Dendritic cell treated with granulocyte-macrophage colony-stimulating factor and Interleukin-4, amounts not matched to agents 40 ng/mL and 50 ng/mL, for 4 days (primary cell): Measurements from ENCODE around the gene SPAAR.
"Not testable (repeated sequence)": the region's sequence is repeated elsewhere in the genome, so short reads cannot be mapped to it uniquely, and the experiment has no call there.

Experiments used
- H3K27ac Mint-ChIP-seq: one replicate; pipeline ENCODE4 v1.8.0; 2022; ENCODE audit warnings: mild to moderate bottlenecking, mixed read lengths
- H3K27me3 Mint-ChIP-seq: one replicate; pipeline ENCODE4 v1.8.0; 2022; ENCODE audit warnings: mild to moderate bottlenecking, mixed read lengths
- H3K36me3 Mint-ChIP-seq: one replicate; pipeline ENCODE4 v1.8.0; 2022; ENCODE audit warnings: low read depth, mixed read lengths
- H3K4me1 Mint-ChIP-seq: one replicate; pipeline ENCODE4 v1.8.0; 2022; ENCODE audit warnings: low read depth, mixed read lengths
- H3K4me3 Mint-ChIP-seq: one replicate; pipeline ENCODE4 v1.8.0; 2022; ENCODE audit warnings: mild to moderate bottlenecking, moderate library complexity, mixed read lengths
- H3K9me3 Mint-ChIP-seq: one replicate; pipeline ENCODE4 v1.8.0; 2022; ENCODE audit warnings: mixed read lengths
- intact Hi-C: fragments of 100-400 bp; cut with micrococcal nuclease; formaldehyde crosslinking; loops from one replicate; pipeline ENCODE4 v1.15.0; 2022

Gene SPAAR

GRCh38 chr9:35908504-35909125, 675 bp upstream of the SPAAR start:
- Mint-ChIP-seq H3K27ac (no peak overlapping the region), H3K27me3 (peaks cover 41% of the 10 kb centered on the region), H3K9me3 (no peaks in the 10 kb centered on the region), H3K4me3 (no peak overlapping the region), H3K4me1 (peaks cover 50% of the 10 kb centered on the region), H3K36me3 (no peaks in the 10 kb centered on the region)
- intact Hi-C loops, result no loop called here

DNA sequence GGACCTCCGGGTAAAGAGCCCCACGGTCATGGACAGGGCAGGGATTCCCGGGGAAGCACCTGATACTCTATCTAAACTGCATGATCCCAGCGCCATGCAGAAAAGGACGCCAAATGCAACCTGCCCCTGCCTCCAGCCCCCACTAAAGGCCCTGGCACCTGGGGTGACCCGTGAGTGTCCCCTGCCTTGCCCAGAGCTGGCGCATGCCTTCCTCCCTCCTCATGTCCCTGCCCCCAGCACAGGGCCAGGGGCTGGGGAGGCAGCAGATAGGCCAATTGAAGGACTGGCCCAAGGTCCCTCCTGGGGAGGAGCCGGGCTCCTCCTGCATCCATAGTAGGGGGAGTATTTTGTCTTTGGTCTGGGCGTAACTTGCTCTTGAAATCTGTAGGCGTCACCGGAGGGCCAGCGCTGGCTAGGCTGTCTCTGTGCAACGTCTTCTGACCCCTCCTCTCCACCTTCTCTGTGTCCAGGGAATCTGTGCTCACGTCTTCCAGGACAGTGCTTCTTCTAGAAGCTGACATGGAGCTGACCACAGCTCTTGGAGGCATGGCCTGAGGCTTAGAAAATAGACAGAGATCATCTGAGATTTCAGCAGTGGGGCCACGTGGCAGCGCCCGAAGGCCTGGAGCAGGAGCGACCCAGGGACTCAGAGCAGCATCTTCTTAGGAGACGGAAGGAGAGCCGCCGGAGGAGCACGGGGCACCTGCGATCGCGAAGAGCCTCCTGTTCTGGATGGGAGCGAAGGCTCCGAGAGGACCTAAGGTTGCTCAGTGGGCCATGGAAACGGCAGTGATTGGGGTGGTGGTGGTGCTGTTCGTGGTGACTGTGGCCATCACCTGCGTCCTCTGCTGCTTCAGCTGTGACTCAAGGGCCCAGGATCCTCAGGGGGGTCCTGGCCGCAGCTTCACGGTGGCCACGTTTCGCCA, 660 bp downstream of the SPAAR start:
- Mint-ChIP-seq H3K9me3 (no peaks in the 10 kb centered on the region), H3K36me3 (no peaks in the 10 kb centered on the region), H3K27me3 (peaks cover 35% of the 10 kb centered on the region), H3K4me3 (no peak overlapping the region), H3K27ac (no peak overlapping the region), H3K4me1 (peaks cover 43% of the 10 kb centered on the region)
- intact Hi-C loops, result no loop called here

- no peaks in the 10 kb centered on the region for H3K36me3 Mint-ChIP-seq
- H3K4me1 Mint-ChIP-seq, result peaks cover 38% of the 10 kb centered on the region
- peaks cover 27% of the 10 kb centered on the region for H3K27me3 Mint-ChIP-seq
- no peak overlapping the region for H3K27ac Mint-ChIP-seq
- H3K4me3 Mint-ChIP-seq, result no peak overlapping the region
- intact Hi-C loops, result no loop called here
- no peaks in the 10 kb centered on the region for H3K9me3 Mint-ChIP-seq
Measured at GRCh38 chr9:35910613-35911359, 1.5 kb downstream of the SPAAR start.

DNA sequence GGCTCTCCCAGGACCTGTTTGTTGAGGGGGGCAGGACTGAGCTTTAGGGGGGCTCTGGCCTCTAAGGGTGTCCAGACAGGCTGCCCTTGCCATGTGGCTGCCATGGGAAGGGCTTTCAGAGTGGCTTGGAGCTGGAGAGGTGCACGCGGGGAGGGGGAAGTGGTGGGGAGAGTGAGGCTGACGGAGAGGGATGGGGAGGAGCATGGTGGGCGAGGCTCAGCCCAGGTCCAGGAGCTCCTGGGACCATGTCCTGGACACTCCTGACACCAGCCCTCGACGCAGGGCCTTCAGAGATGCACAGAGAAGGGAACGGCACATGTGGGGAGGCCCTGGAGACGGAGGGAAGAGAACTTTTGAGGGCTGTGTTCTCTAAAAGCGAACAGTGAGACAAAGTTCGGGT, 2.4 kb downstream of the SPAAR start:
- H3K27ac Mint-ChIP-seq, result no peak overlapping the region
- peaks cover 34% of the 10 kb centered on the region for H3K4me1 Mint-ChIP-seq
- intact Hi-C loops, result no loop called here
- no peaks in the 10 kb centered on the region for H3K9me3 Mint-ChIP-seq
- no peaks in the 10 kb centered on the region for H3K36me3 Mint-ChIP-seq
- H3K27me3 Mint-ChIP-seq, result peaks cover 21% of the 10 kb centered on the region
- H3K4me3 Mint-ChIP-seq, result no peak overlapping the region

DNA sequence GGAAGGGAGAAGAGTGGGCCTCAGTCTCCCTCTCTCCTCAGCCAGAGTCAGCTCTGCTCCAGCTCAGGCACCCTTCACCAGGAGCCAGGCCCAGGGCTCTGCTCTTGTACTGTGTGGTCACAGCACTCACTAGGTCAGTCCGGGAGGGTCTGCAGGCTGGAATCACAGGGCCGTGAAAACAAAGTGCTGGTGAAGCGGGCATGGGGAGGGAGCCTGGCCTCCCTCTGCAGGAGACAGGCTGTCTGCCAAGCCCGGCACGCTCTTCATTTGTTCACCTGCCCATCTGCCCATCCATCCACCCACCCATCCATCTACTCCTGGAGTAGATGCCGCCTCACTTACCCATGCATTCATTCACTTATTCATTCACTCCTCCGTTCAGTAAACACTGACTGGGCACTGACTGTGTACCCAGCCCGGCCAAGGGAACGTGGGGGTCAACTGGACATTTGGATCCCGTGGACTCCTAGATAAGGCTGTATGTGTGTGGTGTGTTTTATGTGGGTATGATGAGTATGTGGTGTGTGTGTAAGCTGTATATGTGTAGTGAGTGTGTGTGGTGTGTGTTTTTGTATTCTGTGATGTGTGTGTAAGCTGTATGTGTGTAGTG, 3.6 kb downstream of the SPAAR start:
- H3K4me1 Mint-ChIP-seq, result peaks cover 22% of the 10 kb centered on the region
- intact Hi-C loops, result no loop called here
- no peak overlapping the region for H3K4me3 Mint-ChIP-seq
- no peaks in the 10 kb centered on the region for H3K36me3 Mint-ChIP-seq
- H3K9me3 Mint-ChIP-seq, result no peaks in the 10 kb centered on the region
- peaks cover 10% of the 10 kb centered on the region for H3K27me3 Mint-ChIP-seq
- no peak overlapping the region for H3K27ac Mint-ChIP-seq

DNA sequence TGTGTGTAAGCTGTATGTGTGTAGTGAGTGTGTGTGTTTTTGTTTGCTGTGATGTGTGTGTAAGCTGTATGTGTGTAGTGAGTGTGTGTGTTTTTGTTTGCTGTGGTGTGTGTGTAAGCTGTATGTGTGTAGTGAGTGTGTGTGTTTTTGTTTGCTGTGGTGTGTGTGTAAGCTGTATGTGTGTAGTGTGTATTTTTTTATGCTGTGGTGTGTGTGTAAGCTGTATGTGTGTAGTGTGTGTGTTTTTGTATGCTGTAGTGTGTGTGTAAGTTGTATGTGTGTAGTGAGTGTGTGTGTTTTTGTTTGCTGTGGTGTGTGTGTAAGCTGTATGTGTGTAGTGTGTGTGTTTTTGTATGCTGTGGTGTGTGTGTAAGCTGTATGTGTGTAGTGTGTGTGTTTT, 4.1 kb downstream of the SPAAR start:
- H3K36me3 Mint-ChIP-seq, H3K4me3 Mint-ChIP-seq, H3K9me3 Mint-ChIP-seq, intact Hi-C loops, H3K27ac Mint-ChIP-seq: not testable (repeated sequence)
- Mint-ChIP-seq H3K4me1 (peaks cover 18% of the 10 kb centered on the region), H3K27me3 (peaks cover 10% of the 10 kb centered on the region)

DNA sequence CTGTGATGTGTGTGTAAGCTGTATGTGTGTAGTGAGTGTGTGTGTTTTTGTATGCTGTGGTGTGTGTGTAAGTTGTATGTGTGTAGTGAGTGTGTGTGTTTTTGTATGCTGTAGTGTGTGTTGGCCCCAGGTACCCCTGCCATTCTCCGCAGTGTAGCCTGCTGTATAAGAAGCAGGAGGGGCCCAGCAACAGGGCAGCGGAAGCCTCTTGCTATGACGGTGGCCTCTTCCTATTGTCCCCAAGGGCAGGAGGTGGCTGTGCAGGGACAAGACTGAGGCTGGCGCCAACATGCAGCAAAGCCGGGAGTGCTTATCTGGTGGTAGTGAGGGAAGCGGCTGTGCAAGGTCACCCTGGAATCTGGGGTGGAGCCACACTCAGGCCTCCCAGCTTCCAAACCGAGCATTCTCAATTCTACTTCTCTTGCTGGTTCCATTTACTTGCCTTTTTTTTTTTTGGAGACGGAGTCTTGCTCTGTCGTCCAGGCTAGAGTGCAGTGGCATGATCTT, 5.1 kb downstream of the SPAAR start:
- Mint-ChIP-seq H3K9me3 (no peaks in the 10 kb centered on the region), H3K36me3 (no peaks in the 10 kb centered on the region), H3K4me3 (no peak overlapping the region), H3K27ac (no peak overlapping the region), H3K4me1 (peaks cover 10% of the 10 kb centered on the region), H3K27me3 (peaks cover 10% of the 10 kb centered on the region)
- intact Hi-C loops, result no loop called here

DNA sequence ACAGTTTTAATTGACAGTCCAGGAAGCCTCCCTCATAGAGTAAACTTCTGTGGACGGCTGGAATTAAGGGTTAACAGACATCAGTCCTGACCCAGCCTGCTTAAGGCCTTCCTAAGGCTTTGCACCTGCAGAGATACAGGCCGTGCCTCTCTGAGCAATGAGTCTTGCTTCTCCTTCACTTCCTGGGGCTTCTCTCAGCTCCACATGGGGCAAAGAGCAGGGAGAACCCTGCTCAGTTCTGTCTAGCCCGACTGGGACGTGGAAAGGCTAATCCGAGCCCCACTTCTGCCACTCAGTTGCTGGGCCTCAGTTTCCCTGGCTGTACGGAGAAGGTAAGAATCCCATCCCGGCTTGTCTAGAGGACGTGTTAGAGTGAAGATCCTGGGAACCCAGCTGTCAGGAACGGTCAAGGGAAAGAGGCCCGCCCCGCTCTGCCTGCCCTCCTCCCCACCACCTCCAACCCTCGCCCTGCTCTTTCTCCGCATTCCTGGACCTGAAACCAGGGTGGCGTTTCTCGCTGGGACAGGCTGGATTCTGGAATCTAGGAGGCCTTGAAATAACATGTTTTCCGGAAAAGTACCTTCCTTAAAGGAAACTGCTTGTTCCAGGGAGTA, 6.5 kb downstream of the SPAAR start:
- Mint-ChIP-seq H3K4me3 (no peak overlapping the region), H3K27me3 (peaks cover 4% of the 10 kb centered on the region), H3K4me1 (peaks cover 15% of the 10 kb centered on the region), H3K9me3 (no peaks in the 10 kb centered on the region), H3K36me3 (no peaks in the 10 kb centered on the region), H3K27ac (no peak overlapping the region)
- intact Hi-C loops, result no loop called here

- no peak overlapping the region for H3K27ac Mint-ChIP-seq
- no peaks in the 10 kb centered on the region for H3K36me3 Mint-ChIP-seq
- H3K4me1 Mint-ChIP-seq, result peaks cover 9% of the 10 kb centered on the region
- no peak overlapping the region for H3K4me3 Mint-ChIP-seq
- no peaks in the 10 kb centered on the region for H3K27me3 Mint-ChIP-seq
- intact Hi-C loops, result no loop called here
- H3K9me3 Mint-ChIP-seq, result no peaks in the 10 kb centered on the region
Measured at GRCh38 chr9:35917261-35917660, 8.0 kb downstream of the SPAAR start.

- Mint-ChIP-seq H3K27ac (no peak overlapping the region), H3K4me1 (peaks cover 10% of the 10 kb centered on the region), H3K36me3 (no peaks in the 10 kb centered on the region), H3K4me3 (no peak overlapping the region), H3K9me3 (no peaks in the 10 kb centered on the region), H3K27me3 (no peaks in the 10 kb centered on the region)
- intact Hi-C loops, result no loop called here
Measured at GRCh38 chr9:35918780-35919179, 9.5 kb downstream of the SPAAR start.

DNA sequence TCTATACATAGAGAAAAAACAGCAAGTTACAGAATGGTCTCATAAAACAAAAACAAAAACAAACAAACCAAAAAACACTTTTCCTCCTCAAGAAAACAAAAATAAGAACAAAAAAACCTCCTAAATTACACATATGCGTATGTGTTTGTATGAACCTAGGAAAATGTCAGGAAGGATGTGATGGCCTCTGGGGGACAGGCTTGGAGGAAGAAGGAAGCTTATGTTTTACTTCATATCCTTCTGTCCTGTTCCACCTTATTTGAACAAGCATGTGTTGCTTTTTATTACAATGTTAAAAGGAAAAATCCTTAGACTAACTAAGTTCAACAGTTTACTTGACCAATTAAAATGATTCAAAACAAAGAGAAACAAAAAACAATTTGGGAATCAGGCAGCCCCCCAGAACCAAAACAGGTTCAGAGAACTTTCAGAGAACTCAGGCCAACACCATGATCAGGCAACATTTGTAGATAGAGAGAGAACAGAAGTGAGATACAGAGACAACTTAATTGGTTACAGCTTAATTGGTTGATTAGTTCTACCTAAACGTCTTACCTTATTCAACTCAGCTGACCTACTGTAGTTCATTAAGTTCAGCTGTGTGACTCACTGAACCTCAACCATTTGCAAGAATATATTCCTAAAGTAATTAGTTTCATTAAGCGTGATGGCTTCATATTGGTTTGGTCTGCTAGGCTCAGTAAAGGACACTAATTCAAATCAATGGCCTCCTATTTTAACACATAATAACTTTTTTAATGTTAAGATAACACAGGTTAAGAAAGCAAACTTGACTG, 10.1 kb downstream of the SPAAR start:
- no peaks in the 10 kb centered on the region for H3K9me3 Mint-ChIP-seq
- intact Hi-C loops, result no loop called here
- peaks cover 15% of the 10 kb centered on the region for H3K4me1 Mint-ChIP-seq
- no peak overlapping the region for H3K27ac Mint-ChIP-seq
- no peaks in the 10 kb centered on the region for H3K36me3 Mint-ChIP-seq
- no peak overlapping the region for H3K4me3 Mint-ChIP-seq
- H3K27me3 Mint-ChIP-seq, result no peaks in the 10 kb centered on the region

- intact Hi-C loops, result no loop called here
- Mint-ChIP-seq H3K4me1 (peaks cover 15% of the 10 kb centered on the region), H3K4me3 (no peak overlapping the region), H3K36me3 (no peaks in the 10 kb centered on the region), H3K27me3 (no peaks in the 10 kb centered on the region), H3K9me3 (no peaks in the 10 kb centered on the region), H3K27ac (no peak overlapping the region)
Measured at GRCh38 chr9:35920051-35920620, 10.8 kb downstream of the SPAAR start.

DNA sequence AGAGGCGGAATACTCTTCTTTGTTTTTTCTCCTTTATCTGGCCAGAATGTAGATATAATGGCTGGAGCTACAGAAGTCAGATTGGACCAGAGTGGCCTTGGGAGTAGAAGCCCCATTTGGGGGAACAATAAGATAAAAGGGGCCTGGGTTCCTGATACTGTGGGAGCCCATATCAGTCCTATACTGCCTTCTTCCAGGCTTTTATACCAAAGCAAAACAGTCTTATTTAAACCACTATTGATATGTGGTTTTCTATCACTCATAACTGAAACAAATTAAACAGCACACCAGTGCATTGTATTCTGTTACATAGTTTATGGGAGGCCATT, 14.3 kb downstream of the SPAAR start:
- H3K27me3 Mint-ChIP-seq, result peaks cover 2% of the 10 kb centered on the region
- H3K4me3 Mint-ChIP-seq, result no peak overlapping the region
- intact Hi-C loops, result no loop called here
- H3K4me1 Mint-ChIP-seq, result peaks cover 15% of the 10 kb centered on the region
- H3K9me3 Mint-ChIP-seq, result no peaks in the 10 kb centered on the region
- H3K27ac Mint-ChIP-seq, result no peak overlapping the region
- H3K36me3 Mint-ChIP-seq, result no peaks in the 10 kb centered on the region
